GM23338 (cell line): ENCODE data around the gene DYNLT2. TPM values are rescaled to one million over a fixed set of nuclear protein-coding genes. Genes with fewer than 3 reads are reported as not detected.

Experiments
- ATAC-seq: fragments of 200-7000 bp; cut with Tn5 transposase; 3 replicates; pipeline ENCODE4 v1.9.1; 2020
- DNase-seq: peaks from one replicate; pipeline ENCODE4 v3.0.0-alpha.2; 2015; ENCODE audit warnings: low spot score
- H2AFZ ChIP-seq: fragments of 200-600 bp; sonication (generic); 2 replicates; pipeline ENCODE4 v1.8.0; 2016; ENCODE audit warnings: antibody characterized with exemption, mild to moderate bottlenecking, moderate library complexity
- H3F3A ChIP-seq: fragments of 200-600 bp; sonication (generic); replicated peaks from 2 replicates; pipeline ENCODE4 v1.8.0; 2017; ENCODE audit warnings: antibody characterized with exemption, mixed run types, low read depth
- H3K27ac ChIP-seq: fragments of 200-600 bp; sonication (generic); 2 replicates; pipeline ENCODE4 v1.6.1; 2016; ENCODE audit warnings: low read depth
- H3K27me3 ChIP-seq: fragments of 200-600 bp; sonication (generic); 2 replicates; pipeline ENCODE4 v1.8.0; 2016; ENCODE audit warnings: mild to moderate bottlenecking, mixed run types, moderate library complexity; ENCODE audit not compliant: insufficient read depth
- H3K36me3 ChIP-seq: fragments of 200-600 bp; sonication (generic); 2 replicates; pipeline ENCODE4 v1.8.0; 2016; ENCODE audit warnings: mild to moderate bottlenecking; ENCODE audit not compliant: insufficient read depth
- H3K4me1 ChIP-seq: fragments of 200-600 bp; sonication (generic); 2 replicates; pipeline ENCODE4 v1.8.0; 2016; ENCODE audit warnings: mild to moderate bottlenecking, moderate library complexity; ENCODE audit not compliant: insufficient read depth
- H3K4me2 ChIP-seq: fragments of 200-600 bp; sonication (generic); 2 replicates; pipeline ENCODE4 v1.7.1; 2017; ENCODE audit warnings: mixed run types
- H3K4me3 ChIP-seq: fragments of 200-600 bp; sonication (generic); 2 replicates; pipeline ENCODE4 v1.6.1; 2016; ENCODE audit warnings: mixed run types
- H3K79me2 ChIP-seq: fragments of 200-600 bp; sonication (generic); replicated peaks from 2 replicates; pipeline ENCODE4 v1.8.0; 2017; ENCODE audit warnings: mild to moderate bottlenecking; ENCODE audit not compliant: insufficient read depth
- H3K9me2 ChIP-seq: fragments of 200-600 bp; sonication (generic); 2 replicates; pipeline ENCODE4 v1.8.0; 2017; ENCODE audit not compliant: insufficient read depth
- H4K20me1 ChIP-seq: fragments of 200-600 bp; sonication (generic); replicated peaks from 2 replicates; pipeline ENCODE4 v1.8.0; 2017; ENCODE audit warnings: mild to moderate bottlenecking; ENCODE audit not compliant: insufficient read depth
- H3K27ac Mint-ChIP-seq: 2 replicates; pipeline ENCODE4 v1.8.0; 2020; ENCODE audit warnings: inconsistent platforms, mild to moderate bottlenecking, moderate library complexity, mixed read lengths
- H3K27me3 Mint-ChIP-seq: 3 replicates; pipeline ENCODE4 v1.8.0; 2022; ENCODE audit warnings: low read depth, mild to moderate bottlenecking, moderate library complexity, mixed read lengths, inconsistent platforms; ENCODE audit not compliant: insufficient read depth, poor library complexity
- H3K36me3 Mint-ChIP-seq: 3 replicates; pipeline ENCODE4 v1.8.0; 2021; ENCODE audit warnings: low read depth, mild to moderate bottlenecking, inconsistent platforms, moderate library complexity, mixed read lengths
- H3K4me1 Mint-ChIP-seq: 3 replicates; pipeline ENCODE4 v1.8.0; 2020; ENCODE audit warnings: mild to moderate bottlenecking, inconsistent platforms, mixed read lengths
- H3K4me3 Mint-ChIP-seq: 3 replicates; pipeline ENCODE4 v1.8.0; 2021; ENCODE audit warnings: moderate library complexity, mild to moderate bottlenecking, inconsistent platforms, mixed read lengths
- H3K9me3 Mint-ChIP-seq: 3 replicates; pipeline ENCODE4 v1.8.0; 2020; ENCODE audit warnings: moderate library complexity, mild to moderate bottlenecking, inconsistent platforms, mixed read lengths
- CTCF ChIP-seq, 2 experiments: fragments of 200-600 bp in 1 of 2; sonication (generic) in 1 of 2; conservative IDR thresholded peaks; 2 replicates each; pipeline versions ENCODE4 v1.5.1 to v1.6.1; 2016 to 2017; ENCODE audit warnings: antibody characterized with exemption in 2 of 2, low read depth in 2 of 2, mild to moderate bottlenecking in 2 of 2, moderate library complexity in 1 of 2
- EZH2 ChIP-seq: fragments of 200-600 bp; sonication (generic); IDR thresholded peaks from one replicate; pipeline ENCODE4 v1.8.0; 2017; ENCODE audit warnings: antibody characterized with exemption, mild to moderate bottlenecking, low read depth; ENCODE audit not compliant: unreplicated experiment
- EZH2phosphoT487 ChIP-seq: fragments of 200-600 bp; sonication (generic); IDR thresholded peaks from one replicate; pipeline ENCODE4 v1.8.1; 2018; ENCODE audit warnings: antibody characterized with exemption; ENCODE audit not compliant: unreplicated experiment
- JUNB ChIP-seq: IDR thresholded peaks from one replicate; pipeline ENCODE4 v1.6.1; 2016; ENCODE audit warnings: antibody characterized with exemption; ENCODE audit not compliant: unreplicated experiment
- NANOG ChIP-seq: IDR thresholded peaks from 2 replicates; pipeline ENCODE4 v1.6.1; 2016; ENCODE audit warnings: antibody characterized with exemption, borderline replicate concordance
- POLR2AphosphoS5 ChIP-seq: IDR thresholded peaks from 2 replicates; pipeline ENCODE4 v1.6.1; 2016; ENCODE audit warnings: antibody characterized with exemption, low read depth
- ZNF114 ChIP-seq: fragments of 250-450 bp; sonication (Bioruptor Pico); IDR thresholded peaks from 2 replicates; pipeline ENCODE4 v1.5.0; 2020; ENCODE audit warnings: mild to moderate bottlenecking, moderate library complexity
- ZNF331 ChIP-seq: fragments of 250-450 bp; sonication (Bioruptor Pico); IDR thresholded peaks from 2 replicates; pipeline ENCODE4 v1.5.0; 2020; ENCODE audit warnings: low read depth, mild to moderate bottlenecking, moderate library complexity
- polyA plus RNA-seq: library from polyadenylated mRNA; unstranded; fragments of >200 nt; fragmentation: Nextera tagmentation; extraction: Ambion mirVana; gene quantifications from 2 replicates; pipeline ENCODE4 v1.2.1, GENCODE V29; 2016
- total RNA-seq: library from RNA; depleted of rRNA; stranded (reverse); fragments of >200 nt; shearing (Covaris generic); gene quantifications from 2 replicates; pipeline ENCODE4 v1.2.3, GENCODE V29; 2014
- TF ChIP-seq, protein P1 (sequence below): IDR thresholded peaks from 2 replicates; pipeline ENCODE4 v1.6.1; 2016; ENCODE audit warnings: antibody characterized with exemption
- TF ChIP-seq, protein P2 (sequence below): IDR thresholded peaks from one replicate; pipeline ENCODE4 v1.6.1; 2018; ENCODE audit warnings: antibody characterized with exemption; ENCODE audit not compliant: unreplicated experiment

The DYNLT2 gene
- total and polyA plus RNA-seq, 2 experiments from 2014 or later: 2.8 to 4.4 TPM

DNA sequence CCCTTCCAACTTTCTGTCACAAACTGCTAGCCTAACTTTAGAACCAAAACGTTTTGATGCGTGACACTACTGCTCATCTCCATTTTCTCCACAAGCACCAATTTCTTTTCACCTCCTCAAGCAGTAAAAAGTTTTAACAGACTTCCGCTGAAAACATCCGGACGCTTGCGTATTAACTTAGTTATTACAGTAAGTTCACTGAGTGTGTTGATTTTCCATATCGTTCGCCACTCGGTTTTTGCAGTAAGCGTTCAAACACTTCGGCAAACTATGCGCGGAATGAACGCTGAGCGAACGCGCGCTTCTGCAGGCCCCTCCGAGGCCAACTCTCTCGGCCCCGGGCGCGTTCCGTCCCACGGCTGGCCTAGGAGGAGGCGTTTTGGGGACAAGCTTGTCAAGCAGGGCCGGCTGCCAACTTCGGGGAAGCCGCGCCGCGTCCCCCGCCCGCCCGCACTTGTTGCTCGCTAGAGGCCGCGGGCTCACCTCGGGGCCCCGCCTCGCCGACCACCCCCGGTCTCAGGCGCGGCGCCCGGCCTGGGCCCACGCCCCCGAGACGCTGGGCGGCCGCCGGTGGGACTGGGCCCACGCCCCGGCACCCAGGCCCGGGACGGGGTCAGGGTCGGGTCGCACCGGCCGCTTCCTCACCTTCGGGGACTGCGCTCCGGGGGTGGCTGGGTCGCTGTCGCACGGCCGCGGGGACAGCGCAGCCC lies 28.0 kb downstream of the DYNLT2 start:
- Mint-ChIP-seq H3K4me1 (peaks cover 43% of the 10 kb centered on the region), H3K36me3 (peaks cover 4% of the 10 kb centered on the region; the same call in 1 of the 3 replicates), H3K4me3 (peak overlapping the region; percentile 87), H3K27me3 (peaks cover 14% of the 10 kb centered on the region), H3K9me3 (no peaks in the 10 kb centered on the region), H3K27ac (0 out of 2 replicates have a peak overlapping the region, but pooled peaks have one; percentile 18)
- Histone ChIP-seq H3K9me2 (no peaks in the 10 kb centered on the region), H4K20me1 (peaks cover 33% of the 10 kb centered on the region), H3K4me2 (peak overlapping the region; percentile 94), H3K79me2 (peaks cover 50% of the 10 kb centered on the region), H2AFZ (peak overlapping the region; percentile 87), H3K4me1 (peaks cover 26% of the 10 kb centered on the region), H3K4me3 (peak overlapping the region; percentile 89), H3F3A (no peaks in the 10 kb centered on the region; the same call in 1 of the 2 replicates), H3K36me3 (no peaks in the 10 kb centered on the region), H3K27ac (no peak overlapping the region), H3K27me3 (peaks cover 11% of the 10 kb centered on the region)
- ATAC-seq (peak; percentile 29), DNase-seq (peak; percentile 77)
- TF ChIP-seq CTCF (conservative IDR thresholded peaks at IDR 0.05; ENCODE audit: low read depth in 2 of 2) (no peak), ZNF114 (CRISPR knock-in tag) (no peak), JUNB (no peak), POLR2AphosphoS5 (no peak; the same call in 1 of the 2 replicates), ZNF331 (CRISPR knock-in tag) (no peak), EZH2phosphoT487 (no peak), EZH2 (no peak), NANOG (no peak)
- TF ChIP-seq, protein P1, sequence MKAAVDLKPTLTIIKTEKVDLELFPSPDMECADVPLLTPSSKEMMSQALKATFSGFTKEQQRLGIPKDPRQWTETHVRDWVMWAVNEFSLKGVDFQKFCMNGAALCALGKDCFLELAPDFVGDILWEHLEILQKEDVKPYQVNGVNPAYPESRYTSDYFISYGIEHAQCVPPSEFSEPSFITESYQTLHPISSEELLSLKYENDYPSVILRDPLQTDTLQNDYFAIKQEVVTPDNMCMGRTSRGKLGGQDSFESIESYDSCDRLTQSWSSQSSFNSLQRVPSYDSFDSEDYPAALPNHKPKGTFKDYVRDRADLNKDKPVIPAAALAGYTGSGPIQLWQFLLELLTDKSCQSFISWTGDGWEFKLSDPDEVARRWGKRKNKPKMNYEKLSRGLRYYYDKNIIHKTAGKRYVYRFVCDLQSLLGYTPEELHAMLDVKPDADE: no peak
- TF ChIP-seq, protein P2, sequence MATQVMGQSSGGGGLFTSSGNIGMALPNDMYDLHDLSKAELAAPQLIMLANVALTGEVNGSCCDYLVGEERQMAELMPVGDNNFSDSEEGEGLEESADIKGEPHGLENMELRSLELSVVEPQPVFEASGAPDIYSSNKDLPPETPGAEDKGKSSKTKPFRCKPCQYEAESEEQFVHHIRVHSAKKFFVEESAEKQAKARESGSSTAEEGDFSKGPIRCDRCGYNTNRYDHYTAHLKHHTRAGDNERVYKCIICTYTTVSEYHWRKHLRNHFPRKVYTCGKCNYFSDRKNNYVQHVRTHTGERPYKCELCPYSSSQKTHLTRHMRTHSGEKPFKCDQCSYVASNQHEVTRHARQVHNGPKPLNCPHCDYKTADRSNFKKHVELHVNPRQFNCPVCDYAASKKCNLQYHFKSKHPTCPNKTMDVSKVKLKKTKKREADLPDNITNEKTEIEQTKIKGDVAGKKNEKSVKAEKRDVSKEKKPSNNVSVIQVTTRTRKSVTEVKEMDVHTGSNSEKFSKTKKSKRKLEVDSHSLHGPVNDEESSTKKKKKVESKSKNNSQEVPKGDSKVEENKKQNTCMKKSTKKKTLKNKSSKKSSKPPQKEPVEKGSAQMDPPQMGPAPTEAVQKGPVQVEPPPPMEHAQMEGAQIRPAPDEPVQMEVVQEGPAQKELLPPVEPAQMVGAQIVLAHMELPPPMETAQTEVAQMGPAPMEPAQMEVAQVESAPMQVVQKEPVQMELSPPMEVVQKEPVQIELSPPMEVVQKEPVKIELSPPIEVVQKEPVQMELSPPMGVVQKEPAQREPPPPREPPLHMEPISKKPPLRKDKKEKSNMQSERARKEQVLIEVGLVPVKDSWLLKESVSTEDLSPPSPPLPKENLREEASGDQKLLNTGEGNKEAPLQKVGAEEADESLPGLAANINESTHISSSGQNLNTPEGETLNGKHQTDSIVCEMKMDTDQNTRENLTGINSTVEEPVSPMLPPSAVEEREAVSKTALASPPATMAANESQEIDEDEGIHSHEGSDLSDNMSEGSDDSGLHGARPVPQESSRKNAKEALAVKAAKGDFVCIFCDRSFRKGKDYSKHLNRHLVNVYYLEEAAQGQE: no peak
